Mesenchymal stem cell (in vitro differentiated cells and primary cell): ENCODE data around the gene NHLRC2.

Experiments used
- DNase-seq: peaks from one replicate; pipeline ENCODE4 v3.0.0-alpha.2; 2013
- H2AFZ ChIP-seq: one replicate; pipeline ENCODE4 v1.6.1; 2013; ENCODE audit warnings: low read depth, mild to moderate bottlenecking, control low read depth, inconsistent platforms, low read length, moderate library complexity
- H2AK5ac ChIP-seq: 2 replicates; pipeline ENCODE4 v1.6.1; 2013; ENCODE audit warnings: low read length, moderate library complexity, mild to moderate bottlenecking, inconsistent platforms; ENCODE audit not compliant: severe bottlenecking
- H2BK120ac ChIP-seq: one replicate; pipeline ENCODE4 v1.6.1; 2013; ENCODE audit warnings: low read depth, mild to moderate bottlenecking, inconsistent platforms, low read length, moderate library complexity
- H2BK12ac ChIP-seq, 2 experiments: one replicate each; pipeline ENCODE4 v1.6.1; 2013; ENCODE audit warnings: inconsistent platforms in 2 of 2, low read length in 2 of 2, mild to moderate bottlenecking in 2 of 2, moderate library complexity in 2 of 2, control low read depth in 1 of 2
- H2BK15ac ChIP-seq: one replicate; pipeline ENCODE4 v1.6.1; 2013; ENCODE audit warnings: mild to moderate bottlenecking, low read depth, inconsistent platforms; ENCODE audit not compliant: poor library complexity, severe bottlenecking
- H2BK5ac ChIP-seq: 2 replicates; pipeline ENCODE4 v1.6.1; 2013; ENCODE audit warnings: low read depth, mild to moderate bottlenecking, low read length, control low read depth, inconsistent platforms; ENCODE audit not compliant: poor library complexity, severe bottlenecking
- H3K14ac ChIP-seq, 2 experiments: one replicate each; pipeline ENCODE4 v1.6.1; 2013; ENCODE audit warnings: inconsistent platforms in 2 of 2, low read length in 2 of 2, control low read depth in 1 of 2, mild to moderate bottlenecking in 1 of 2, moderate library complexity in 1 of 2
- H3K18ac ChIP-seq, 2 experiments: one replicate each; pipeline ENCODE4 v1.6.1; 2013; ENCODE audit warnings: inconsistent platforms in 2 of 2, low read length in 2 of 2, control low read depth in 1 of 2, low read depth in 1 of 2, mild to moderate bottlenecking in 1 of 2
- H3K23ac ChIP-seq, 2 experiments: one replicate each; pipeline ENCODE4 v1.6.1; 2013; ENCODE audit warnings: inconsistent platforms in 2 of 2, low read length in 2 of 2, mild to moderate bottlenecking in 2 of 2, moderate library complexity in 2 of 2, control low read depth in 1 of 2
- H3K27ac ChIP-seq: 2 replicates; pipeline ENCODE4 v1.5.1; 2013; ENCODE audit warnings: mild to moderate bottlenecking, moderate library complexity, low read length, control low read depth, inconsistent platforms; ENCODE audit not compliant: poor library complexity, severe bottlenecking
- H3K27me3 ChIP-seq, 2 experiments: 2 replicates each; pipeline versions ENCODE4 v1.6.1 to v1.7.0; 2013; ENCODE audit warnings: low read length in 2 of 2, mild to moderate bottlenecking in 2 of 2, moderate library complexity in 2 of 2, control low read depth in 1 of 2, inconsistent platforms in 1 of 2; ENCODE audit not compliant: control insufficient read depth in 1 of 2, insufficient read depth in 1 of 2
- H3K36me3 ChIP-seq, 2 experiments: 2 replicates each; pipeline versions ENCODE4 v1.6.1 to v1.7.0; 2013; ENCODE audit warnings: low read length in 2 of 2, control low read depth in 1 of 2, inconsistent platforms in 1 of 2, low read depth in 1 of 2, mild to moderate bottlenecking in 1 of 2; ENCODE audit not compliant: insufficient read depth in 2 of 2, control insufficient read depth in 1 of 2
- H3K4ac ChIP-seq, 2 experiments: one replicate each; pipeline ENCODE4 v1.6.1; 2013; ENCODE audit warnings: inconsistent platforms in 2 of 2, low read length in 2 of 2, mild to moderate bottlenecking in 2 of 2, moderate library complexity in 2 of 2, control low read depth in 1 of 2, low read depth in 1 of 2
- H3K4me1 ChIP-seq: 2 replicates; pipeline ENCODE4 v1.6.1; 2013; ENCODE audit warnings: low read depth, low read length, control low read depth; ENCODE audit not compliant: control insufficient read depth, insufficient read depth
- H3K4me2 ChIP-seq: 2 replicates; pipeline ENCODE4 v1.6.1; 2013; ENCODE audit warnings: low read length, mild to moderate bottlenecking, inconsistent platforms; ENCODE audit not compliant: poor library complexity, severe bottlenecking
- H3K4me3 ChIP-seq, 2 experiments: 2 replicates each; pipeline versions ENCODE4 v1.5.1 to v1.7.0; 2013; ENCODE audit warnings: low read length in 2 of 2, mild to moderate bottlenecking in 2 of 2, control low read depth in 1 of 2, low read depth in 1 of 2; ENCODE audit not compliant: insufficient read depth in 1 of 2
- H3K79me1 ChIP-seq: replicated peaks from 2 replicates; pipeline ENCODE4 v1.6.1; 2013; ENCODE audit warnings: mild to moderate bottlenecking, control low read depth, low read length, inconsistent platforms; ENCODE audit not compliant: poor library complexity, severe bottlenecking
- H3K9ac ChIP-seq: 2 replicates; pipeline ENCODE4 v1.7.0; 2013; ENCODE audit warnings: mild to moderate bottlenecking, low read length, moderate library complexity
- H3K9me3 ChIP-seq: 2 replicates; pipeline ENCODE4 v1.7.0; 2013; ENCODE audit warnings: mild to moderate bottlenecking, low read length; ENCODE audit not compliant: control insufficient read depth
- H4K8ac ChIP-seq: one replicate; pipeline ENCODE4 v1.6.1; 2013; ENCODE audit warnings: inconsistent platforms, mild to moderate bottlenecking, low read length, moderate library complexity
- H4K91ac ChIP-seq: one replicate; pipeline ENCODE4 v1.6.1; 2013; ENCODE audit warnings: mild to moderate bottlenecking, low read length, inconsistent platforms
- WGBS: methylation state at CpG from one replicate; pipeline ENCODE4 v1.1.7; 2013; ENCODE audit warnings: mixed read lengths; 5-methylcytosine and 5-hydroxymethylcytosine counted together

Gene NHLRC2

DNA sequence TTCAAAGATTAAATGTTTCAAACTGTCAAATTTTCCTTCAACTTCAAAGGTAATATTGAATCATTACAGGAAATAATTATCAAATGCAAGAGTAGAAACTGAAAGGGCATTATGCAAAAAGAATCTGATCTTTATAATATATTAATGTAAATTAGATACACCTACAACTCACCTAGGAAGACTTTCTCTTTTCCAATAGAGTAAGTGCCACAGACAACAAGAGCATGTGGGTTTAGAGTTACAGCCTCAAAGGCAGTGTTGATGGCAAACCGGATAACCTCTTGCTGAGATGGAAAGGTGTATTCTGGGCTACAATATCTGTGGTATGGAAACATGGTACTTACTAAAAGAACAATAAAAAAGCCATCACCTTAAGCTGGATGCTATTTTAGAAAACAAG, 12.3 kb upstream of the NHLRC2 start:
- Histone ChIP-seq H3K27me3 (no peaks in the 10 kb centered on the region), H3K18ac (no peak overlapping the region), H3K9me3 (no peaks in the 10 kb centered on the region), H2BK12ac (no peak overlapping the region), H2BK120ac (no peak overlapping the region), H2AFZ (no peak overlapping the region), H3K79me1 (no peaks in the 10 kb centered on the region), H2AK5ac (no peak overlapping the region), H3K4ac (no peak overlapping the region), H3K4me2 (no peak overlapping the region), H2BK15ac (no peak overlapping the region), H3K14ac (no peak overlapping the region), H4K8ac (no peak overlapping the region), H2BK5ac (no peak overlapping the region), H3K4me1 (no peaks in the 10 kb centered on the region), H3K27ac (no peak overlapping the region), H3K23ac (no peak overlapping the region), H3K36me3 (peaks cover 0 to 4% of the 10 kb centered on the region in 2 experiments), H4K91ac (no peak overlapping the region), H3K4me3 (no peak overlapping the region), H3K9ac (no peak overlapping the region)
- 71% methylated on average over 1 of the region's 1 CpG for WGBS
- no peak for DNase-seq

DNA sequence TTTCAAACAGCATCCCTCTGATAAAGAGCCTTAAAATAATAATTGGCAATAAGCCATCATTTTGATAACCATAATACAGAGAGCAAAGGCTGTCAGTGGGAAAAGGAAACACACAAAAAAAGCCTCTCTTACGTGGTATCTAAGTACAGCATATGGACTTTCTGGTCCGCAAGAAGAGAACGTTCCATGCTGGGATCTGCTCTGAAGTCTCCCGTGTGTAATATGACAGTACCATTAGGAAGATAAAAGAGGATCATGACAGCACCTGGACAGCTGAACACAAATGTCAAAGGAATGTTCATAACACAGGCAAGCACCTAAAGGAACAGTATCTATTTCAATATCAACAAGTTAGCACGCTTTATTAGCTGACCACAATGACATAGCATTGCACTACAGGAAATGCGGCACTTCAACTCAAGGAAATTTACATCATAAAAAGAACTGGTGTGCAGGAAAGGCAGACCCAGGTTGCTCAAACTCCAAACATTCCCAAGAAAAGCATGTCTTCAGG, 10.4 kb upstream of the NHLRC2 start:
- H2BK5ac ChIP-seq, result no peak overlapping the region
- H3K4me3 ChIP-seq, result no peak overlapping the region
- H3K14ac ChIP-seq, result no peak overlapping the region
- no peaks in the 10 kb centered on the region for H3K9me3 ChIP-seq
- no peak overlapping the region for H3K18ac ChIP-seq
- H3K9ac ChIP-seq, result no peak overlapping the region
- H2AFZ ChIP-seq, result no peak overlapping the region
- no peak overlapping the region for H2BK120ac ChIP-seq
- H4K91ac ChIP-seq, result no peak overlapping the region
- no peaks in the 10 kb centered on the region for H3K79me1 ChIP-seq
- no peaks in the 10 kb centered on the region for H3K4me1 ChIP-seq
- H4K8ac ChIP-seq, result no peak overlapping the region
- no peak overlapping the region for H3K27ac ChIP-seq
- H3K36me3 ChIP-seq, result peaks cover 0 to 4% of the 10 kb centered on the region in 2 experiments
- no peaks in the 10 kb centered on the region for H3K27me3 ChIP-seq
- no peak overlapping the region for H3K4me2 ChIP-seq
- no peak overlapping the region for H2BK12ac ChIP-seq
- H2AK5ac ChIP-seq, result no peak overlapping the region
- no peak overlapping the region for H3K4ac ChIP-seq
- no peak for DNase-seq
- no peak overlapping the region for H3K23ac ChIP-seq
- 90% methylated on average over 6 of the region's 6 CpGs for WGBS
- H2BK15ac ChIP-seq, result no peak overlapping the region

DNA sequence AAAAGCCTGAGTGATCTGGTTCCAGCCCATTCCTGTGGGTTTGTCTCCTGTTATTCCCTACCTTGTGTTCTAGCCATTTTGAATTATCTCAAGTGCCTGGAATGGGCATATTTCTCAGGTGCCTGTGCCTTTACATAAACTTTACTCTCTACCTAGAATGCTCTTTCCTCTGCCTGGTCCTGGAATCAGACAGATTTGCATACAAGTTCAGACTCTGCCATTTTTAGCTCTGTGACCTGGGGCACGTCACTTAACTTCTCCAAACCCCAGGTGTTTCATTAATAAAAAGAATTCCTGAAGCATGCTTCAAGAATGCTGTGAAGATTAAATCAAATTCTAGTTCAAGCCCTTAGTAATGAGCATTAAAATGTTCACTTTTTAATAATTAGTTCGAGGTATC, 8.4 kb upstream of the NHLRC2 start:
- Histone ChIP-seq H3K27me3 (no peaks in the 10 kb centered on the region), H2BK12ac (no peak overlapping the region), H3K9me3 (no peaks in the 10 kb centered on the region), H2AFZ (no peak overlapping the region), H4K91ac (no peak overlapping the region), H3K18ac (no peak overlapping the region), H2BK120ac (no peak overlapping the region), H2AK5ac (no peak overlapping the region), H2BK15ac (no peak overlapping the region), H3K27ac (no peak overlapping the region), H3K4me1 (no peaks in the 10 kb centered on the region), H3K4me2 (no peak overlapping the region), H3K79me1 (peaks cover 3% of the 10 kb centered on the region), H3K4me3 (no peak overlapping the region), H2BK5ac (no peak overlapping the region), H3K4ac (no peak overlapping the region), H3K23ac (no peak overlapping the region), H4K8ac (no peak overlapping the region), H3K14ac (no peak overlapping the region), H3K36me3 (peaks cover 0 to 4% of the 10 kb centered on the region in 2 experiments), H3K9ac (no peak overlapping the region)
- WGBS, result 100% methylated on average over 2 of the region's 2 CpGs
- DNase-seq, result no peak

DNA sequence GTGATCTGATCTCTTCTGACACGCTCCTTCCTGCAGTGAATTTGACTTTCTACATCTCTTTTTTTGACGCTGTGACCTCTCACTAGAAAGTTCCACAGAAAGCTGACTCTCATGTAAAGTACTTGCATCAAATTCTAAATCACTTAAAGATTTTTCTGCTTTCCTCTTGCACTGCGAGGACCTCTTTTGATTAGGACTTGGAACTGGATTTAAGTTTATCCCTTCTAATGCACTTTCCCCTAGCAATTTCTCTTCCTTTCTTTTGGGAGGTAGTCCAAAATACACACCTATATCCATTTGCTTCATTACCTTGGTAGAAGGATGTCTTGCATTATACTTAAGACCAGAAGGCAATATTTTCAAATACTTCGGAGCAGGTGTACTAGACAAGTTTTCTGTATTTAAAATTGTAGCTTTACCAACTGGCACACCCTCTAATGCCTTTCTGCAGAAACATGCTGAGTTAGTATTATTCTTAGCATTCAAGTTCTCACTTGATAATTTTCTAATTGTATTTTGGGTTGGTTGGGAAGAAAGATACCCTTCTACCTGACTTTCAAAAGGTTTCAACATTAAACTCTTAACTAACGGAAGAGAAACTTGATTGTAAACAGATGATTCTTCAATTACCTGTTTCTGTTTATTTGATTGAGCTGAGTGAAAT, 5.2 kb upstream of the NHLRC2 start:
- H4K8ac ChIP-seq, result no peak overlapping the region
- H3K4ac ChIP-seq, result no peak overlapping the region
- H3K9ac ChIP-seq, result no peak overlapping the region
- no peak overlapping the region for H2BK15ac ChIP-seq
- no peak overlapping the region for H2BK5ac ChIP-seq
- no peak for DNase-seq
- H3K27me3 ChIP-seq, result no peaks in the 10 kb centered on the region
- no peak overlapping the region for H2BK12ac ChIP-seq
- peaks cover 6% of the 10 kb centered on the region for H3K4me1 ChIP-seq
- no peak overlapping the region for H3K27ac ChIP-seq
- peaks cover 9% of the 10 kb centered on the region for H3K79me1 ChIP-seq
- H3K9me3 ChIP-seq, result no peaks in the 10 kb centered on the region
- no peak overlapping the region for H3K4me2 ChIP-seq
- H3K23ac ChIP-seq, result no peak overlapping the region
- WGBS, result 100% methylated on average over 3 of the region's 5 CpGs
- peaks cover 0 to 2% of the 10 kb centered on the region in 2 experiments for H3K36me3 ChIP-seq
- H2AK5ac ChIP-seq, result no peak overlapping the region
- H3K4me3 ChIP-seq, result no peak overlapping the region
- H2BK120ac ChIP-seq, result no peak overlapping the region
- H3K18ac ChIP-seq, result no peak overlapping the region
- H3K14ac ChIP-seq, result no peak overlapping the region
- no peak overlapping the region for H2AFZ ChIP-seq
- no peak overlapping the region for H4K91ac ChIP-seq
